Heart left ventricle (tissue), 16 donors: Measurements from ENCODE around the gene NKAIN2. TPM values are rescaled to one million over a fixed set of nuclear protein-coding genes. Genes with fewer than 3 reads are reported as not detected.
"Not testable (repeated sequence)": the region's sequence is repeated elsewhere in the genome, so short reads cannot be mapped to it uniquely, and the experiment has no call there.

Experiments used
- ATAC-seq, 4 donors: fragments of 200-7000 bp; cut with Tn5 transposase; one replicate each; pipeline ENCODE4 v1.9.1; 2020 to 2022; ENCODE audit warnings: moderate library complexity in 4 of 4, mild to moderate bottlenecking in 3 of 4, moderate number of reproducible peaks in 1 of 4
- DNase-seq, 5 donors: peaks; one replicate each; pipeline ENCODE4 v3.0.0-alpha.2; 2020
- H3K27ac ChIP-seq, 12 donors: fragments of 200-600 bp; sonication (generic) in 4 of 12; one replicate each; pipeline versions ENCODE4 v1.5.0 to v1.8.0; 2016 to 2022; ENCODE audit warnings: mild to moderate bottlenecking in 2 of 12
- H3K27me3 ChIP-seq, 9 donors: fragments of 200-600 bp; sonication (generic) in 2 of 9; one replicate each; pipeline versions ENCODE4 v1.5.1 to v1.8.0; 2016 to 2022; ENCODE audit warnings: mild to moderate bottlenecking in 3 of 9
- H3K36me3 ChIP-seq, 9 donors: fragments of 200-600 bp; sonication (generic) in 2 of 9; one replicate each; pipeline versions ENCODE4 v1.5.0 to v1.8.0; 2018 to 2022; ENCODE audit warnings: mild to moderate bottlenecking in 2 of 9
- H3K4me1 ChIP-seq, 12 donors: fragments of 200-600 bp; sonication (generic) in 4 of 12; one replicate each; pipeline versions ENCODE4 v1.5.0 to v1.8.0; 2016 to 2022; ENCODE audit warnings: mild to moderate bottlenecking in 3 of 12
- H3K4me3 ChIP-seq, 12 donors: fragments of 200-600 bp; sonication (generic) in 4 of 12; one replicate each; pipeline versions ENCODE4 v1.5.0 to v1.8.0; 2017 to 2022; ENCODE audit warnings: mild to moderate bottlenecking in 9 of 12, moderate library complexity in 4 of 12
- H3K9me3 ChIP-seq, 12 donors: fragments of 200-600 bp; sonication (generic) in 4 of 12; one replicate each; pipeline versions ENCODE4 v1.5.0 to v1.8.0; 2016 to 2022; ENCODE audit warnings: mild to moderate bottlenecking in 1 of 12
- POLR2A ChIP-seq, 2 donors: fragments of 450-650 bp; IDR thresholded peaks; one replicate each; pipeline ENCODE4 v1.6.1; 2017; ENCODE audit warnings: antibody characterized with exemption in 2 of 2, mild to moderate bottlenecking in 2 of 2, moderate library complexity in 2 of 2
- WGBS, 4 donors: extraction: QIAGEN DNeasy Blood & Tissue Kit in 2 of 4; methylation state at CpG; one replicate each; pipeline versions ENCODE4 v1.1.5 to v1.1.7; 2013 to 2018; 5-methylcytosine and 5-hydroxymethylcytosine counted together
- intact Hi-C, 10 donors: fragments of 100-400 bp; cut with DNase I; formaldehyde crosslinking; loops; one replicate each; pipeline versions ENCODE4 v1.11.1 to v1.14.2; 2022
- polyA plus RNA-seq, 2 donors: library from polyadenylated mRNA; stranded (reverse); fragments of 200-250 nt; gene quantifications; one replicate each; pipeline ENCODE4 v1.2.3, GENCODE V29; 2013
- total RNA-seq, 9 donors: library from RNA; depleted of rRNA in 2 of 9; stranded (reverse); fragments of >200 nt in 2 of 9; fragmentation: NEBNext Ultra II Directional in 3 of 9; extraction: Animal tissue kit (Norgen Biotek cat#: 25700) in 3 of 9; gene quantifications; one replicate each; pipeline versions ENCODE4 v1.1.0 to v1.2.4, GENCODE V29; 2016 to 2023
- TF ChIP-seq, protein P1 (sequence below), 12 donors: fragments of 200-600 bp; sonication (generic) in 4 of 12; IDR thresholded peaks; one replicate each; pipeline versions ENCODE4 v1.5.0 to v1.8.0; 2018 to 2022; ENCODE audit warnings: antibody characterized with exemption in 12 of 12, mild to moderate bottlenecking in 5 of 12
- donor health status: ischemic (EF 13 %, LVEDD 7.1; RV severe dilation, severe dysfunction).
- donor health status: healthy with polysubstance abuse.
- donor health status: DM: no; HTN: yes; CAD: no.
- donor health status: DM: no; HTN: no; CAD: no.
- donor health status: ischemic (EF 25% LVEDD 6.9; RV normal size, moderate dysfunction).
- donor health status: ischemic (EF 25% LVEDD 5.7; RV mildly dilated, moderate dysfunction).
- donor health status: healthy.
- donor health status: DM: yes; HTN: yes; CAD: no.
- donor health status: ischemic (EF 35%, LVEDD 5.7; RV mildly dilated, moderate dysfunction).
- donor health status: nonischemic (EF 11% LVEDD 7.7; RV severe dilation, severe dysfunction).
- donor health status: DM: yes; HTN: yes; CAD: no.
- donor health status: PGD.
- donor health status: ischemic (EF 29% LVEDD 5.4; RV normal size, mild dysfunction).
- donor health status: nonischemic (EF 23%, LVEDD 6.1; RV moderate dilation, normal function).

Gene NKAIN2
- total and polyA plus RNA-seq, 11 donors = 0.19 to 0.83 (median 0.33) TPM; not detected in 2

DNA sequence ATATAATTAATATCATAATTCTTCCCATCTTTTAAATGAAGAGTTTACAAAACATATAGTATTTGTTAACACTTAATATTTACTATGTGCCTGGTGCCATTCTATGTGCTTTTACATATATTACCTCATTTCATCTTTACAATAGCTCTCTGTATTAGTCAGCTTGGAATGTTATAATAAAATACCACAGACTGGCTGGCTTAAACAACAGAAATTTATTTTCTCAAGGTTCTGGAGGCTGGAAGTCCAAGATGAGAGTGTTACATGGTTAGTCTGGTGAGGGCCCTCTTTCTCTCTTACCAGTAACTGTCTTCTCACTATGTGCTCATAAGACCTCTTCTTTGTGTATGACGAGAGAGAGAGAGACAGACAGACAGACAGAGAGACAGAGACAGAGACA lies 110.2 kb downstream of the NKAIN2 start:
- H3K4me3 ChIP-seq = no peak overlapping the region
- WGBS, 4 donors = 65 to 89% (median 78%) methylated on average over 1 of the region's 1 CpG

DNA sequence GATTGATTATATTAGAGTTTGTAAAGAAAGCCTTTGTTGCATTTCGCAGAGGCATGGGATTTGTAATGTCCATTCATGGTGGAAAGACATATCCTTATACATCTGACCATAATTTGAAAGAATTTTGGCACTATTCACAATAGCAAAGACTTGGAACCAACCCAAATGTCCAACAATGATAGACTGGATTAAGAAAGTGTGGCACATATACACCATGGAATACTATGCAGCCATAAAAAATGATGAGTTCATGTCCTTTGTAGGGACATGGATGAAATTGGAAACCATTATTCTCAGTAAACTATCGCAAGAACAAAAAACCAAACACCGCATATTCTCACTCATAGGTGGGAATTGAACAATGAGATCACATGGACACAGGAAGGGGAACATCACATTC lies 119.7 kb downstream of the NKAIN2 start:
- DNase-seq, H3K9me3 ChIP-seq, ATAC-seq, H3K27me3 ChIP-seq, H3K36me3 ChIP-seq, intact Hi-C loops, H3K27ac ChIP-seq, H3K4me1 ChIP-seq, H3K4me3 ChIP-seq: not testable (repeated sequence)
- whole genome bisulfite sequencing, 4 donors = 87 to 94% (median 91%) methylated on average over 1 to 3 of the region's 3 CpGs

More for the DNA sequence above, 110.2 kb downstream of the NKAIN2 start:
- ATAC-seq = no peak
- Histone ChIP-seq H3K9me3 (no peaks in the 10 kb centered on the region), H3K36me3 (no peaks in the 10 kb centered on the region), H3K27ac (no peak overlapping the region), H3K4me1 (no peaks in the 10 kb centered on the region), H3K27me3 (no peaks in the 10 kb centered on the region)
- DNase-seq = no peak
- intact Hi-C loops = no loop called here
- TF ChIP-seq, protein P1, sequence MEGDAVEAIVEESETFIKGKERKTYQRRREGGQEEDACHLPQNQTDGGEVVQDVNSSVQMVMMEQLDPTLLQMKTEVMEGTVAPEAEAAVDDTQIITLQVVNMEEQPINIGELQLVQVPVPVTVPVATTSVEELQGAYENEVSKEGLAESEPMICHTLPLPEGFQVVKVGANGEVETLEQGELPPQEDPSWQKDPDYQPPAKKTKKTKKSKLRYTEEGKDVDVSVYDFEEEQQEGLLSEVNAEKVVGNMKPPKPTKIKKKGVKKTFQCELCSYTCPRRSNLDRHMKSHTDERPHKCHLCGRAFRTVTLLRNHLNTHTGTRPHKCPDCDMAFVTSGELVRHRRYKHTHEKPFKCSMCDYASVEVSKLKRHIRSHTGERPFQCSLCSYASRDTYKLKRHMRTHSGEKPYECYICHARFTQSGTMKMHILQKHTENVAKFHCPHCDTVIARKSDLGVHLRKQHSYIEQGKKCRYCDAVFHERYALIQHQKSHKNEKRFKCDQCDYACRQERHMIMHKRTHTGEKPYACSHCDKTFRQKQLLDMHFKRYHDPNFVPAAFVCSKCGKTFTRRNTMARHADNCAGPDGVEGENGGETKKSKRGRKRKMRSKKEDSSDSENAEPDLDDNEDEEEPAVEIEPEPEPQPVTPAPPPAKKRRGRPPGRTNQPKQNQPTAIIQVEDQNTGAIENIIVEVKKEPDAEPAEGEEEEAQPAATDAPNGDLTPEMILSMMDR (IDR thresholded peaks at IDR 0.05) = no peak
- TF ChIP-seq POLR2A (IDR thresholded peaks at IDR 0.05) = no peak

DNA sequence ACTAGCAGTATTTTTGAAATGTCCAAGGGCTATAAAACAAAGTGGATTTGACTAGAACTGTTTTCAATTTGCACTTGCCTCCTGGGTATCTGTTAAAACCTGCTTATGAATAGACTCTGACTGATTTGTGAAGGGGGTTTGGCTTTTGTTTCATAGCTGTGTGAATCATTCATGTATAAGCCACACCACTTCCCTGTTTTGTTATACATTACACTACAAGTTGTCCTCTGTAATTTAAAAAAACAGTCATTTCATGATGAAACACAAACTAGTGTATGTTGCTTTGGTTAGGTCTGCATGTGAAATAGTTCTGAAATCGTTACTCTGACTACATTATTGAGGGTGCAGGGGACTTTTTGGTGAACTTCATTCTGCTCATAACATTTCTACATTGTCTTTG lies 121.7 kb downstream of the NKAIN2 start:
- intact Hi-C loops = no loop called here
- ATAC-seq = no peak
- no peaks in the 10 kb centered on the region for H3K27me3 ChIP-seq
- no peak overlapping the region for H3K4me3 ChIP-seq
- TF ChIP-seq POLR2A (IDR thresholded peaks at IDR 0.05) = no peak
- TF ChIP-seq, protein P1 (IDR thresholded peaks at IDR 0.05) = no peak
- H3K36me3 ChIP-seq = no peaks in the 10 kb centered on the region
- H3K4me1 ChIP-seq = no peaks in the 10 kb centered on the region
- H3K27ac ChIP-seq = no peak overlapping the region
- 59 to 72% (median 68%) methylated on average over 1 of the region's 1 CpG for WGBS, 4 donors
- H3K9me3 ChIP-seq = no peaks in the 10 kb centered on the region
- no peak for DNase-seq

DNA sequence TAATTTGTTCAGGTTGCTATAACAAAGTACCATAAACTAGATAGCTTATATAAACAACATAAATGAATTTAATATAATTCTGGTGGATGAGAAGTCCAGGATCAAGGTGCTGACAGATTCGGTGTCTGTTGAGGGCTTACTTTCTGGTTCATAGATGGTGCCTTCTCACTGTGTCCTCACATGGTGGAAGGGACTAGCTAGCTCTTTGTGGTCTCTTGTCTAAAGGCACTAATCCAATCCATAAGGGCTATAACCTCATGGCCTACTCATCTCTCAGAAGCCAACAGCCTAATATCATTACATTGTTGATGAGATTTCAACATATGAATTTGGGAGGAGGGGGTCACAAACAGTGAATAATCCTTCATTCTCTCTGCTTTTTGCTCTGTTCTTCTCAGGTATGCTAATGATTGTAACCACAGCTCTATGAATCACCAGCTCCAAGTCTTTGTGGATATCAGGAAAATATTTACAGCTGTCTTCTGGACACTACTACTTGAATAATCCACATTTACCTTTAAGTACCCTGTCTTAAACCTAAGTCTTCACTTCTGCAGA lies 122.3 kb downstream of the NKAIN2 start:
- 87 to 98% (median 93%) methylated on average over 1 of the region's 1 CpG for WGBS, 4 donors
- intact Hi-C loops = no loop called here
- ATAC-seq (no peak), DNase-seq (no peak)
- Histone ChIP-seq H3K27ac (no peak overlapping the region), H3K4me1 (no peaks in the 10 kb centered on the region), H3K4me3 (no peak overlapping the region), H3K9me3 (no peaks in the 10 kb centered on the region), H3K27me3 (no peaks in the 10 kb centered on the region), H3K36me3 (no peaks in the 10 kb centered on the region)
- TF ChIP-seq, protein P1 (IDR thresholded peaks at IDR 0.05) = no peak
- TF ChIP-seq POLR2A (IDR thresholded peaks at IDR 0.05) = no peak

DNA sequence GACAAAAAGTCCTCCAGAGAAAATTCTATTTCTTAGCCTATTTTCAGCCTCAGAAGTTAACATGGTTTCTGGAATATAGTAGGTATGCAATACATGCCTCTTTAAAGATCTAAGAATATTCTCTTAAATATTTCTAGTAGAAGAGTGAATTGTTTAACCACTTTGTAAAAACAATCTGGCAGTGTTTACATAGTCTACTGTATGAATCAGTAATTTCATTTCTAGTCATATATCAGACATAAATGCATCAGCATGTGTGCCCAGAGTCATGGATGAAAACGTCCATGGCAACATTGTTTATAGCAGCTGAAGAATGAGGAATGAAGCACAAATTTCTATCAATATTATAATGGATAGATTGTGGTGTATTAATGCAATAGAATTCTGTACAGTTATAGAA lies 124.9 kb downstream of the NKAIN2 start:
- no peak overlapping the region for H3K4me3 ChIP-seq
- DNase-seq = no peak
- H3K4me1 ChIP-seq = no peaks in the 10 kb centered on the region
- H3K27me3 ChIP-seq = no peaks in the 10 kb centered on the region
- H3K9me3 ChIP-seq = no peaks in the 10 kb centered on the region
- no peak overlapping the region for H3K27ac ChIP-seq
- intact Hi-C loops = no loop called here
- no peak for ATAC-seq
- TF ChIP-seq, protein P1 (IDR thresholded peaks at IDR 0.05) = no peak
- TF ChIP-seq POLR2A (IDR thresholded peaks at IDR 0.05) = no peak
- H3K36me3 ChIP-seq = no peaks in the 10 kb centered on the region
- 38 to 56% (median 46%) methylated on average over 1 of the region's 1 CpG for WGBS, 4 donors
